HL-60 (cell line): ENCODE data around the gene CCN2.

Experiments
- GABPA ChIP-seq: IDR thresholded peaks from 2 replicates; pipeline ENCODE4 v1.6.1; 2012; ENCODE audit warnings: low read depth
- POLR2AphosphoS5 ChIP-seq: IDR thresholded peaks from 2 replicates; pipeline ENCODE4 v1.6.1; 2012; ENCODE audit warnings: low read depth
- SPI1 ChIP-seq: IDR thresholded peaks from 2 replicates; pipeline ENCODE4 v1.6.1; 2012; ENCODE audit warnings: low read depth, mild to moderate bottlenecking, borderline replicate concordance
- TF ChIP-seq, protein P1 (sequence below): IDR thresholded peaks from one replicate; pipeline ENCODE4 v1.5.1; 2011; ENCODE audit warnings: low read length, control low read depth, inconsistent platforms; ENCODE audit not compliant: insufficient read depth
- TF ChIP-seq, protein P2 (sequence below): IDR thresholded peaks from 2 replicates; pipeline ENCODE4 v1.6.1; 2012; ENCODE audit warnings: low read depth; ENCODE audit not compliant: insufficient replicate concordance

DNA sequence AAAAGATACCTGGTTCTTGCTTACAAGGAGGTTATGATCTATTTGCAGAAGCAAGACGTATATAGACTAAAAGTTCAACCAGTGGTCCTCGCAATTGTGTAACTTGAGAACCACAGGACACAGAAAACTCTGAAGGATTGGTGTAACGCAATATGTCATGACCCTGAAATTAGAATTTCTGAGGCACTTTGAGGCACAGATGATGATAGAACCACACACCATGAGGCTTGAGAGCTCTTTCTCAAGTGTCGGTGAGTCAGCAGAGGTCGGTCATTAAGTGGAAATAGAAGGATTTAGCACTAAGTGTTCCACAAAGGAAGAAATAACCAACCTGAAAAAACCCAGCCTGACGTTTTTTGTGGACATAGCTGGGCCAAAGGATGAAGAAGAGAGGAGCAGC lies 15.3 kb upstream of the CCN2 start:
- TF ChIP-seq, protein P1, sequence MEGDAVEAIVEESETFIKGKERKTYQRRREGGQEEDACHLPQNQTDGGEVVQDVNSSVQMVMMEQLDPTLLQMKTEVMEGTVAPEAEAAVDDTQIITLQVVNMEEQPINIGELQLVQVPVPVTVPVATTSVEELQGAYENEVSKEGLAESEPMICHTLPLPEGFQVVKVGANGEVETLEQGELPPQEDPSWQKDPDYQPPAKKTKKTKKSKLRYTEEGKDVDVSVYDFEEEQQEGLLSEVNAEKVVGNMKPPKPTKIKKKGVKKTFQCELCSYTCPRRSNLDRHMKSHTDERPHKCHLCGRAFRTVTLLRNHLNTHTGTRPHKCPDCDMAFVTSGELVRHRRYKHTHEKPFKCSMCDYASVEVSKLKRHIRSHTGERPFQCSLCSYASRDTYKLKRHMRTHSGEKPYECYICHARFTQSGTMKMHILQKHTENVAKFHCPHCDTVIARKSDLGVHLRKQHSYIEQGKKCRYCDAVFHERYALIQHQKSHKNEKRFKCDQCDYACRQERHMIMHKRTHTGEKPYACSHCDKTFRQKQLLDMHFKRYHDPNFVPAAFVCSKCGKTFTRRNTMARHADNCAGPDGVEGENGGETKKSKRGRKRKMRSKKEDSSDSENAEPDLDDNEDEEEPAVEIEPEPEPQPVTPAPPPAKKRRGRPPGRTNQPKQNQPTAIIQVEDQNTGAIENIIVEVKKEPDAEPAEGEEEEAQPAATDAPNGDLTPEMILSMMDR = no peak
- TF ChIP-seq, protein P2, sequence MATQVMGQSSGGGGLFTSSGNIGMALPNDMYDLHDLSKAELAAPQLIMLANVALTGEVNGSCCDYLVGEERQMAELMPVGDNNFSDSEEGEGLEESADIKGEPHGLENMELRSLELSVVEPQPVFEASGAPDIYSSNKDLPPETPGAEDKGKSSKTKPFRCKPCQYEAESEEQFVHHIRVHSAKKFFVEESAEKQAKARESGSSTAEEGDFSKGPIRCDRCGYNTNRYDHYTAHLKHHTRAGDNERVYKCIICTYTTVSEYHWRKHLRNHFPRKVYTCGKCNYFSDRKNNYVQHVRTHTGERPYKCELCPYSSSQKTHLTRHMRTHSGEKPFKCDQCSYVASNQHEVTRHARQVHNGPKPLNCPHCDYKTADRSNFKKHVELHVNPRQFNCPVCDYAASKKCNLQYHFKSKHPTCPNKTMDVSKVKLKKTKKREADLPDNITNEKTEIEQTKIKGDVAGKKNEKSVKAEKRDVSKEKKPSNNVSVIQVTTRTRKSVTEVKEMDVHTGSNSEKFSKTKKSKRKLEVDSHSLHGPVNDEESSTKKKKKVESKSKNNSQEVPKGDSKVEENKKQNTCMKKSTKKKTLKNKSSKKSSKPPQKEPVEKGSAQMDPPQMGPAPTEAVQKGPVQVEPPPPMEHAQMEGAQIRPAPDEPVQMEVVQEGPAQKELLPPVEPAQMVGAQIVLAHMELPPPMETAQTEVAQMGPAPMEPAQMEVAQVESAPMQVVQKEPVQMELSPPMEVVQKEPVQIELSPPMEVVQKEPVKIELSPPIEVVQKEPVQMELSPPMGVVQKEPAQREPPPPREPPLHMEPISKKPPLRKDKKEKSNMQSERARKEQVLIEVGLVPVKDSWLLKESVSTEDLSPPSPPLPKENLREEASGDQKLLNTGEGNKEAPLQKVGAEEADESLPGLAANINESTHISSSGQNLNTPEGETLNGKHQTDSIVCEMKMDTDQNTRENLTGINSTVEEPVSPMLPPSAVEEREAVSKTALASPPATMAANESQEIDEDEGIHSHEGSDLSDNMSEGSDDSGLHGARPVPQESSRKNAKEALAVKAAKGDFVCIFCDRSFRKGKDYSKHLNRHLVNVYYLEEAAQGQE = no peak
- TF ChIP-seq POLR2AphosphoS5 (no peak), SPI1 (no peak), GABPA (no peak)
